Cardiac fibroblast (primary cell): ENCODE measurements around the gene MRPL22.

ENCODE experiments used
- DNase-seq, 2 donors: peaks; one replicate each; pipeline versions ENCODE4 v3.0.0 to v3.0.0-alpha.2; 2010; ENCODE audit warnings: low read depth in 2 of 2
- H3K4me3 ChIP-seq, 2 donors: replicated peaks in 1 of 2; 1 replicate in 1 of 2; 2 replicates in 1 of 2; pipeline ENCODE4 v1.5.1; 2011; ENCODE audit warnings: low read depth in 2 of 2, low read length in 2 of 2, mild to moderate bottlenecking in 2 of 2, moderate library complexity in 1 of 2
- CTCF ChIP-seq: IDR thresholded peaks from one replicate; pipeline ENCODE4 v1.5.1; 2011; ENCODE audit warnings: low read depth, mild to moderate bottlenecking, low read length, inconsistent platforms

The MRPL22 gene

DNA sequence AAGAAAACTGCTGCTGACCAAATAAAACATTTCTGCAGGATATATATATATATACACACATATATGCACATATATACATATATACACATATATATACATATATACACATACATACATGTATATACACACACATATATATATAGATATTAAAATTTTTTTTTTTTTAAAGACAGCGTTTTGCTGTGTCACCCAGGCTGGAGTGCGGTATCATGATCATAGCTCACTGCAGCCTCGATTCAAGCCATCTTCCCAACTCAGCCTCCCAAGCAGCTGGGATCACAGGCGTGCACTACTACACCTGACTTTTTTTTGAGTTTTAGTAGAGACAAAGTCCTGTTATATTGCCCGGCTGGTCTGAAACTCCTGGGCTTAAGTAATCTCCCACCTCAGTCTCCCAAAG, 2.7 kb downstream of the MRPL22 start:
- no peak overlapping the region for H3K4me3 ChIP-seq
- no peak for TF ChIP-seq CTCF
- no peak for DNase-seq

DNA sequence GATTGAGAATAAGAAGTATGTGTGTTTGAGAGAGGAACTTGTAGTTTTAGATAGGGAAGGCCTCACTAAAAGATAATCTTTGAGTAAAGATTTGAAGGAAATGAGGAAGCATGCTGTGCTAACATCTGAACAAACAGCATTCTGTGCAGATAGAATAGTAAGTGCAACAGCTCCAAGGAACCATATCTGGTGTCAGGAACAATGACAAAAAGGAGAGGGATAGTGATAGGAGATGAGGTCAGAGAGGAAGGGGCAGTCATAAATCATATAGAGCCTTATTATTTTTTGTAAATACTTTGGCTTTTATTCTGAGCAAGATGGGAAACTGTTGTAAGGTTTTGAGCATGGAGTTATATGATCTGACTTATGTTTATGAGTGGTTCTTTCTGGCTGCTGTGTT, 3.8 kb downstream of the MRPL22 start:
- TF ChIP-seq CTCF: no peak
- no peak for DNase-seq
- no peak overlapping the region for H3K4me3 ChIP-seq

GRCh38 chr5:154945695-154946301, 4.9 kb downstream of the MRPL22 start:
- H3K4me3 ChIP-seq: no peak overlapping the region
- peak; percentile 49 for TF ChIP-seq CTCF
- peak; percentile 54 to 57 for DNase-seq

DNA sequence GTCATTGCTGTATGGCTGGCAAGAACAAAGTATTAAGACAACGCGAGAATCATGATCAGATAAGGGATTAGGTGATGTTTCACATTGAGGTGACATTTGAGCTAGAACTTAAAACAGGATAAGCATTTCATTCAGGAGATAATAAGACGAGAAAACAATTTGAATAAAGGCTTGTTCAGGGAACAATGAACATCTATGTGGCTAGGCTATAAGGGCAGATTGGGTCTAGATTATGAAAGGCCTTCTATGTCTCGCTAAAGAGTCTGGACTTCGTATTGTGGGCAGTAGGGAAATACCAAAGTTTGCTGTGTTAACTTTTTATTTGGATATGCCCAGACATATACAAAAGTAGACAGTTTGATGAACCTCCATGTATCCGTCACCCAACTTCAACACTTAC, 6.9 kb downstream of the MRPL22 start:
- TF ChIP-seq CTCF: no peak
- no peak for DNase-seq
- no peak overlapping the region for H3K4me3 ChIP-seq

DNA sequence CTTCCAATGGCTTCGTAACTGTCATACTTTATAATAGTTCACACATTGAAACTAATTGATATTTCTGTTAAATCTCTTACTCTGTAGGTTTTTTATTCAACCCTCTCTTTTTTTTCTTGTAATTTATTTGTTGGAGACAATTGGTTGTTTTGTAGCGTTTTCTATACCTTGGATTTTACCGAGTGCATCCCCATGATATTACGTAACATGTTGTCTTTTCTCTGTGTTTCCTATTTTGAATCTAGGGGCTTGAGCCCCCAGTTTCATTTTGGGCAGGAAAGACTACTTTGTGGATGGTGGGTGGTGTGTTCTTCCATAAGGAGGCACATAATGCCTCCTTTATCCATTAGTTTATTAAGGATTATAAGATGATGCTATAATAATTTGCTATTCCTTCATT, 7.4 kb downstream of the MRPL22 start:
- H3K4me3 ChIP-seq: no peak overlapping the region
- no peak for TF ChIP-seq CTCF
- DNase-seq: no peak

- no peak for DNase-seq
- TF ChIP-seq CTCF: no peak
- H3K4me3 ChIP-seq: no peak overlapping the region
Observed at GRCh38 chr5:154949781-154950180, 8.9 kb downstream of the MRPL22 start.

DNA sequence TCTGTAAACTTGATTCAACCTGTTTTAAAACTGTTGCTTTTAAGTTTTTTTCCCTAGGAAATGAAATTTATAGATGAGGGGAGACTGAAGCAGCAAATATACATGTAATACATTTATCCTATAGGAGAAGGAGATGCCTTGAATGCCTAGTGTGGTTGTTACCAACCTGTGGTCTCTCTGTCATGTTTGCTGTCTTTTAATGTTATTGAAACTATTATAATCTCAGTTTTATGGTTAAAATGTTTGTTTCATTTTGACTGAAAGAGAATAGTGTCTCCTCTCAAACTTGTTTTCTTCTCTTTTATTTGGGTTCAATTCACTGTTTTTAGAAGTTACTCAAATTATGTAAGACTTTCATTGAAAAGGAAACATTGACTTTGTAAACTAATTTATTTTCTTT, 15.8 kb downstream of the MRPL22 start:
- H3K4me3 ChIP-seq: no peak overlapping the region
- TF ChIP-seq CTCF: no peak
- DNase-seq: no peak
